HG03039 (cell line): ENCODE data around the gene ZNF248.
"Not testable (repeated sequence)": the region's sequence is repeated elsewhere in the genome, so short reads cannot be mapped to it uniquely, and the experiment has no call there.

Experiments
- ATAC-seq: cut with Tn5 transposase; IDR thresholded peaks from one replicate; pipeline ENCODE4 v1.9.1; 2021; ENCODE audit warnings: mild to moderate bottlenecking, moderate library complexity; ENCODE audit not compliant: unreplicated experiment

Gene ZNF248

DNA sequence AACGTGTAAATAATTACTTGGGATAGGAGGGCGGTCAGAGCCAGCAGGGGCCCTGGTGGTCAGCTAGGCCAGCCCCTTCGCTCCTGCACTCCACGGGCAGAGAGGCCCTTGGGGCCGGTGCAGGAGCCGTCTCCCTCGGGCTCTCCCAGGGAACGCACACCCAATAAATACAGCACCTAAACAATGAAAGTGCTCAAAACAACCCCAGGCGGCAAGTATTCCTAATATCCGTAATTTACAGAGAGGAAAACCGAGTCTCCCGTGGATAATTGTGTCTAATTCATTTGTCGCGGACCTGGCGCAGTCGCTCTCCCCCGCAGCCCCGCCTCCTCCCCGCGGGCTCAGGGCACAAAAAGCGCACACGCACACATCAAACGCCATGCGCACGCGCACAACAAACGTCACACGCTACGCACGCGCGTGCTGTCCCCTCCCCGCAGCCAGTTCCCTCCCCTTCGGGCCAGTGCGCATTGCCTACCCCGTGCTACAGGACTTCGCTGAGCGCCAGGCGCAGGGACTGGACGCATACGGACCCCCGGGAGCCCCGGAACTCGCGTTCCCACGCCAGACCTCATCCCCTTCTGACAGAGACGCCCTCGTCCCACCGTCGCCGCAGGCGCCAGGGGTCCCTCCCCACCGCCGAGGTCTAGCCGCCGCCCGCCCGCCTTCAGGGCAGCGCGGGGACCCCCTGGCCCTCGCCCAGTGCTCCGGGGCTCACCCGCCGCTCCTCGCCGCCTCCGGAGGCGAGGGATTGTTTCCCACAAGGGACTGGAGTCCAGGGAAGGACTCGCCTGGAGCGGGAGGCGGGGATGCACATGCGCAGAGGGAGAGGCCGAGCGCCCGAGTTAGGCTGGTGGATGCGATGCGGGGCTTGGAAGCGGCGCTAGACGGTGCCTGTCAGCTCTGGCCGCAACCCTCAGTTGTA, at the start of gene ZNF248:
TSS of gene ZNF248 (minus strand) at position 324 of the 925 bp plus-strand sequence. CDS start 1,300 bp downstream, outside the sequence.
- ATAC-seq: peak; percentile 94

DNA sequence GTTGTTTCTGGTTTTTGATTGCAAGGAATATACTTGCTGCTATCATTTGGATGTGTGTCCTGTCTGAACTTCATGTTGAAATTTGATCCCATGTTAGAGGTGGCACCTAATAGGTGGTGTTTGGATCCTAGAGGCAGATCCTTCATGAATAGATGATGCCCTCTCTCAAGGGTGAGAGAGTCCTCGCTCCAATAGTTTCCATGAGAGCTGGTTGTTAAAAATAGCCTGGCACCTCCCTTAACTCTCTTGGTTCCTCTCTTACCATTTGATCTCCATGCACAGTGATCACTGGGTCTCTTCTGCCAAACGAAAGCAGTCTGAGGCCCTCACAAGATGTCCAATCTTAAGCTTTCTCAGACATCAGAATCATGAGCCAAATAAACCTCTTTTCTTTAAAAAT, 49.0 kb upstream of the ZNF248 start:
- ATAC-seq: no peak

DNA sequence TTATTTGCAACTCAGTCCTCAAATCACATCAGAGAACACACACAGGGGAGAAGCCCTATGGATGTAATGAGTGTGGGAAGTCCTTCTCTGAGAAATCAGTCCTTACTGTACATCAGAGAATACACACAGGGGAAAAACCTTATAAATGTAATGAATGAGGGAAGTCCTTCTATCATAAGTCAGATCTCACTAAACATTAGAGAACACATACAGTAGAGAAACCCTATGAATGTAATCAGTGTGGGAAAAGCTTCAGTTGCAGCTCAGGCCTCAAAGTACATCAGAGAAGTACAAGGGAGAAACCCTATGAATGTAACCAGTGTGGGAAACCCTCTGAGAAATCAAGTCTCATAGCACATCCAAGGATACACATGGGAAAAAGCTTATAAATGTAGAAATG, 39.0 kb upstream of the ZNF248 start:
- ATAC-seq: no peak

DNA sequence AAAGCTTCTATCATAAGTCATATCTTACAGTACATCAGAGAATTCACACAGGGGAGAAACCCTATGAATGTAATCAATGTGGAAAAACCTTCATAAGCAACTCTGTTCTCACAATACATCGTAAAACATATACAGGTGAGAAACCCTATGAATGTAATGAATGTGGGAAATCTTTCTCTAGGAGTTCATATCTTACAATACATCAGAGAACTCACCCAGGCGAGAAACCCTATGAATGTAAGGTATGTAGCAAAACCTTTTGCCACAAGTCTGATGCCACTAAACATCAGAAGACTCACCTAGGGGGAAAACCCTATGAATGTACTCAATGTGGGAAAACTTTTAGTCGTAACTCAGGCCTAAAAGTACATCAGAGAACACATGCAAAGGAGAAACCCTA, 38.3 kb upstream of the ZNF248 start:
- no peak for ATAC-seq

DNA sequence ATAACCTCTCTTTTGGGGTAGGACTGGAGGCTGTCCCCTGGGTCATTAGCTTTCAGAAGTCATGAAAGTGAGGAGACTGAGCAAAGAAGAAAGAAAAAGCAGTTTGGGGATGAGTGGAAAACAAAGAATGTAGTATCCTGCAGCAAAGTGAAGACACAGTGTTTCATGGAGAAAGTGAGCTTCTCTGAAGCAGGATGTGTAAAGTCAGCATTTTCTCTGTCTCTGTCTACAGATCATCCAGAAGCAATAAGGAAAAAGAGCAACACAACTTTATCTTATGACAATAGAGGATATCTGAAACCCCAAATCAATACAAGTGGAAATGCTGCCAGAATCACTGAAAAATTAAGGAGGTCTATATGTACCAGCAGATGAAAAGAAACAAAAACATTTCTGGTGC, 28.4 kb upstream of the ZNF248 start:
- no peak for ATAC-seq

DNA sequence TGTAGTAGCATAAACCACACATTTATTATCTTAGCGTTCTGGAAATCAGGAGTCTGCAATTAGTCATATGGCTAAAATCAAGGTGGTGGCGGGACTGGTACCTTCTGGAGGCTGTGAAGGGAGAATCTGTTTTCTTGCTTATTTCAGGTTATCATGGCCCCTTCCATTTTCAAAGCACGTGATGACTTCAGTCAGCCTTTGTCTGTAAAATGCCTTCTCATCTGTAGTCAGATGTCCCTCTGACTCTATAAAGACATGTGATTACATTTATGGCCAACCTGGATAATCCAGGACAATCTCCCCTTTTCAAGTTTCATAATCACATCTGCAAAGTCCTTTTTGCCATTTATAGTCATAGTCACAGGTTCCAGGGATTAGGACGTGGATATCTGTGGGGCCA, 15.5 kb upstream of the ZNF248 start:
- ATAC-seq: no peak

DNA sequence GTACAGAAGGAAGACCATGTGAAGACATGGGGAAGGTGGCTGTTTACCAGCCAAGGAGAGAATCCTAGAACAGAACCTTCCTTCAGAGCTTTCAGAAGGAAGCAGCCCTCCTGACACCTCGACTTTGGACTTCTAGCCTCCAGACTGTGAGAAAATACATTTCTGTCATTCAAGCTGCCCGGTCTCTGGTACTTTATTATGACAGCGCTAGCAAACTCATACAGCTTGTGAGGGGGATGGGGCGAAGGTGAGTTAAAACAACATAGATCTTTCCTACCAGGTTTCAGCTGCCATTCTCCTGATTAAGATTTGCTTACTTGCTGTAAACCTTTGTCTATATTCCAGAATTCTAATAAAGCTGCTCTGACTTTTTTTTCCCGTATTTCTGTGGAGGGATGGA, 14.9 kb upstream of the ZNF248 start:
- ATAC-seq: no peak

DNA sequence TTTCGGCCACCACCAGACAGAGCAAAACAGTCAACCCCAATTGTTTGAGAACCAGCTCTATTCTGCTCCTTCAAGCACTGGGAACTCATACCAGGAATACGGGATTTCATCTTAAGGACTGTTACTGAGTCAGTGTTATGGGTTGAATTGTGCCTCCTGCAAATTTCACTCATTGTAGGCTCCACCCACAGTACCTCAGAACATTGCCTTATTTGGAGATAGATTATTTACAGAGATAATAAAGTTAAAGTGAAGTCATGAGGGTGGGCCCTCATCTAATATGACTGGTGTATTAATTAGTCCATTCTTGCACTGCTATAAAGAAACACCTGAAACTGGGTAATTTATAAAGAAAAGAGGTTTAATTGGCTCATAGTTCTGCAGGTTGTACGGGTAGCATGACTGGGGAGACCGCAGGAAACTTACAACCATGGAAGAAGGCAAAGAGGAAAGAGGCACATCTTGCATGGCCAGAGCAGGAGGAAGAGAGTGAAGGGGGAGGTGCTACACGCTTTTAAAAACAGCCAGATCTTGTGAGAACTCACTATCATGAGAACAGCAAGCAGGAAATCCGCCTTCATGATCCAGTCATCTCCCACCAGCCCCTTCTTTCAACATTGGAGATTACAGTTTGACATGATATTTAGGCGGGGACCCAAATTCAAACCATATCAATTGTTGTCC, 14.3 kb upstream of the ZNF248 start:
- ATAC-seq: no peak

DNA sequence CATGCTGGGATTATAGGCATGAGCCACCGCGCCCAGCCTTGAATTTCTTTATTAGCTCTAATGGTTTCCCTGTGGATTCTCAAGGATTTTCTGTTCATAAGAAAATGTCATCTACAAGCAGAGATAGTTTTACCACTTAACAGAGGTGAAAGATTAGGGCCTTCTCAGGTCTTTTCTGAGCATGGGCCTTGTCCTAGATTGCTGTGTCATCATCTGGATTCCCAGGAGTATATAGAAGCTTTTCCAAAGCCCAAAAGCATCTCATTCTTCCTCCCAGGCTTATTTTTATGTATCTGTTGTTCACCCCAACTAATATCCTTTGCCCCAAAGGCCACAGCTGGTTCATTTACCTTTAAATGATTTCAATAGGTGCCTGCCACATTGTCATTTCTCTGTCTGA, 13.7 kb upstream of the ZNF248 start:
- ATAC-seq: no peak

DNA sequence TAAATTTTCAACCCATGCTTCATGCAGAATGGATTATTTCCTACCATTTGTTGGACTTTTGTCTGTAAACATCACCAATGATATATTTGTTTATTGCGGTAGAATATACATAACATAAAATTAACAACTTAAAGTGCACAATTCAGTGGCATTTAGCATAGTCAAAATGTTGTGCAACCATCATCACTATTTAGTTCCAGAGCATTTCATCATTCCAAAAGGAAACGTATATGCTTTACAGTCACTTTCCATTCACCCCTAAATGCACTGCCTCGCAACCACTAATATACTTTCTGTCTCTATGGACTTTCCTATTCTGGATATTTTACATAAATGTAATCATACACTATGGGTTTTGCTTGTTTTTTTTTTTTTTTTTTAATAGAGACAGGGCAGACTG, 11.4 kb upstream of the ZNF248 start:
- ATAC-seq: no peak

DNA sequence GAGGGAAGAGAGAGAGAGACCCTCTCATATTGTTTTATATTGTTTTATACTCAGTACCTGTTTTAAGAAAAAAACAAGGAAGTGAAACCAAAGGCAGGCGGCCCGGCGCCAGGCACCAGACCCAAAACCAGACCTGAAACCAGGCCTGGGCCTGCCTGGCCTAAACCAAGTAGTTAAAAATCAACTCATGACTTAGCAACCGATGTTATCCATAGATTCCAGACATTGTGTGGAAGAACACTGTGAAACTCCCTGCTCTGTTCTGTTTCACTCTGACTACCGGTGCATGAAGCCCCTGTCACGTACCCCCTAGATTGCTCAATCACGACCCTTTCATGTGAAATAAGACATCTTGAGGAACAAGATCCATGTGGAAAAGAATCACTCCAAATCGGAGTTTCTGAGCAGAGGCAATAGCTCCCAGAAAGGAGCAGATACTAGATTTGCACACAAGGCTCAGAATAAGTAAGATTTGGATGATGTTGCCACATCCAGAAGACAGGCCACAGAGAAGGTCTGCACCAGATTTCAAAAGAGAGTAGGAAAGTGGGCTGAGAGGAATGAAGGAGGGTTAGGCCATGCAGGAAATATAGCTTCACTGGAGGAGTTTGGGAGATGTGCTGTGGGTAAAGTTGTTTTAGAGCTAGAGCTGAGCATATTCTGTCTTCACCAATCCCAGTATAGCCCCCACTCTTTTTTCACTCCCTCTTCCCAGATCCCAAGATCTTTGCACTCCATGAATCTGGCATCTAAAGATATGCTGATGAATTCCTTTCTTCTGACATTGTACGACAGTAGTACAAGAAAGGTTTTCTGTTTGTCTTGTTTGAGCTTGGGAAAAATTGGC, 8.8 kb upstream of the ZNF248 start:
- ATAC-seq: no peak

DNA sequence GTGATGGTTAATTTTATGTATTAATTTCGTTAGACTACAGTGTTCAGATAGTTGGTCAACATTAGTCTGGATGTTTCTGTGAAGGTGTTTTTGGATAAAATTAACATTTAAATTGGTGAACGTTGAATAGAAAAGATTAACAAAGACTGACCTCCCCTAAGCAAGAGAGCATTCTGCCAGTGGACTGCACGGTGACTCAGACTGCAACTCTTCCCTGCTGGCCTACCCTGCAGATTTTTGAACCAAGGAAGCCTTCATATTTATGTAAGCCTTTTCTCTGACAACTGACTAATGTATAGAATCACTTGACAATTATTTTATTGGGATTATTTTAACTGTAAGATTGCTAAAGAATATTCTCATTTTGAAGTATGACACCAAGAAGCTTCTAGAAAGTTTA, 7.9 kb upstream of the ZNF248 start:
- no peak for ATAC-seq

DNA sequence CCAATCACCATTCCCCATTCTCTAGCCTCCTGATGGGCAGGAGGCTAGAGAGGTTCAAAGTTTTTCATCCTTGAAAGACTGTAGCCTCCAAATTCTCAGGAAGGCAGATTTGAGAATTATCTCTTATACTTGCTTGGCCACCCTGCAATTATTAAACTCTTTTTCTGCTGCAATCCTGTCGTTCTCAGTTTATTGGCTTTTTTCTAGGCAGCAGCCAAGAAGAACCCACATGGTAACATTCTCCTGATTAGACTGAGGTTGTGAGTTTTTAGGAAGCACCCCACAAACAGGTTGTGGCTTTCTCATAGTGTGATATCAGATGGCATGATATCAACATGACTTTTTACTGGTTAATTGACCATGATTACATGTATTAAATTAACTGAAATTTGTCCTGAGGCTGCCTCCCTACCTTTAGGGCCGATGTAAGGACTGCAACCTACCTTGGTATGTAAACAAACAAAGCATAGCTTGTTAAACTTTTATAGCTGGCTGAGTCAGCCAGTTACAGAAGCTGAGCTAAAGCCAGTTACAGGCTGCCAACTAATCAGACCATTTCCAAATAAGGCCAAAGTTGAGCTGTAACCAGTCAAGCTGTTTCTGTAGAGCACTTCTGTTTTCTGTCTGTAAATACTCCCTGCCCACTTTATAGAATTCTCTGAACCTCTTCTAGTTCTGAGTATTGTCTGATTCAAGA, 3.2 kb upstream of the ZNF248 start:
- no peak for ATAC-seq

DNA sequence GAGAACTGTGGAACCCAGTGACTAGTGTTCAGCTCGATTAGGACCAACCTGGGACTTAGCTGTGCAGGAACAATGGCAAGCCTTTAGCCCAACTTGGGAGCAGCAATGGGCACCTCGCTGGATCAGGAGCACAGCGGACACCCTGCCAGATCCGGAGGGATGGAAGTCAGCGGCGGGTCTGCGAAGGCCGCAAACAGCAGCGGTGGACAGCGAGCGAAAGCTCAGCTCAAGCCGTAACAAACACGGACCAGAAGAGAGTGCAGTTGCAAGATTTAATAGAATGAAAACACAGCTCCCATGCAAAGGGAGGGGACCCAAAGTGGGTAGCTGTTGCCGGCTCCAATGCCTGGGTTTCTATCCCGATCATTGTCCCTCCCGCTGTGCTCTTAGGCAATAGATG, 1.9 kb upstream of the ZNF248 start:
- not testable (repeated sequence) for ATAC-seq

DNA sequence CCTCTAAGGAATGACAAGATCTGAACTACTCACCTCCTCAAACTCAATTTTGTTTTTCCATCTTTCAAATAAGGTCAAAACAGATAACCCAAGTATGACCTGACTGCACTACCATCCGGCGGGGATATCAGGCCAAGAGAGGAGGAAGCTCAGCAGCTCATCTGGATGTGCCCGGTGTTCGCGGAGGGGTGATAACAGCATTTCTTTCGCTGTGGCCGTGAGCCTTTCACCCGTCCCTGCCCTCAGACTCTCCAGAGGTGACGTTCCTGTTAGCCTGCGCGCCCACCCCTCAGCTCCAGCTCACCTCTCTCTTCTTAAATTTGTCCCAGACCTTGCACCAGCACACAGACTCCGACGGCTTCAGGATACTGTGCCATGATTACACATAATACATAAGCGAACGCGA, 526 bp downstream of the ZNF248 start:
- ATAC-seq: peak; percentile 7

DNA sequence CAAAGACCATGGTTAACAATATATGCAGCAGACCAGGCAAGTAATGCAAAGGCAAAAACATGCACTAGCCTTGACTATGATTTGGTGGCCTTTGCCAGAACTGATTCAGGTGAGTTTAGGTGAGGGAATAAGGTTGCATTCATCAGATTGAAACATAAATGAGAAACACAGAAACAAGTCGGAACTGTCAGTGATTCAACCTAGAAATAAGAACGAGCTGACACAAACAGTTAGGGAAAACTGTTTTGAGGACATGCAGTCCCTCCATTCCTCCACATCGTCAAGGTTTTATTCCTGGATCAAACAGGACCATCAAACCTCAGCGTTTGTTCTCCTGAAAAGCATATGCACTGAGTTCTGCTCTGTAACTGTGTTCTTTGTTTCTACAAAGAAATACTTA, 1.8 kb downstream of the ZNF248 start:
- no peak for ATAC-seq

DNA sequence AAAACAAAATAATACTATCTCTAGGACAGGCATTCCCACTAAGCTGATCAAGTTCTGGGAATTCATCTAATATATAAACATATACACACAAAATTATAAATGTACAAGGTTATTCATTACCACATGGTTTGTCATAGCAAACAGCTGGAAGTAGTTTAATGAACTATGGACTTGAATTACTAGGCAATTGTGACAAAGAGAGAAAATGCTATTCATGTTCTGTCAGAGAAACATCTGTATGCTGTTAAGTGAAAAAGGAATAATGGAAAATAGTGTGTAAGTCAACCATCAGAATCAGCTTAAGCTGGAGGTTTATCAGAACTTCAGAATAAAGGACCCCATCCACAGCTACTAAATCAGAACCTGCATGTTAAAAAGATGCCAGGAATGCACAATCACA, 2.8 kb downstream of the ZNF248 start:
- no peak for ATAC-seq

DNA sequence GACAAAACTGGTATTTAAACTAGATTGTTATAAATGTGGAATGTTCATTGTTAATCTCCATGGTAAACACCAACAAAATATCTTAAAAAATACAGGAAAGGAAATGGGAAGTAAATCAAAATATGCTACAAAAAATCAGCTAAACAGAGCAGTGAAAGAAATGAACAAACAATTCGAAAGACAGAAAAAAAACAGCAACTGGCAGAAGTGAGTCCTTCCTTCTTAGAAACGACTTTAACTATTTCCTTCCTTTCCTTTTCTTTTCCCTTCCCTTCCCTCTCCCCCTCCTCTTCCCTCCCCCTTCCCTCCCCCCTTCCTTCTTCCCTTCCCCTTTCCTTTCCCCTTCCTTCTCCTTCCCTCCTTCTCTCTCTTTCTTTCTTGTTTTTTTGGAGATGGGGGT, 12.8 kb downstream of the ZNF248 start:
- no peak for ATAC-seq

DNA sequence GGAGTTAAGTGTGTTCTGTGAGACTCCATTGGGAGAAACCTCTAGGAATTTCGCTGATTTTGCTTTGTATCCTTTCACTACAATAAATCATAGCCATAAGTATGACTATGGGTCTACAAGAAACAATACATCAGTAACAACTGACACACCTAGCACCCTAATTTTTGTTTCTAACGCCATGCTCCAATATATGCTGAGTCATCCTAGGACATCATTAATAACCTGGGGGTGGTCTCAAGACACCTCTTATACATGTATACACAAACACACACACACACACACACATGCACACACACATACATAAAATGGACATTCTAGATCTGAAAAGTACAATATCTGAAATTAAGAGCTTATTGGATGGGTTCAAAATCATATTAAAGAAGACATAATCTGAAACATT, 18.2 kb downstream of the ZNF248 start:
- no peak for ATAC-seq

DNA sequence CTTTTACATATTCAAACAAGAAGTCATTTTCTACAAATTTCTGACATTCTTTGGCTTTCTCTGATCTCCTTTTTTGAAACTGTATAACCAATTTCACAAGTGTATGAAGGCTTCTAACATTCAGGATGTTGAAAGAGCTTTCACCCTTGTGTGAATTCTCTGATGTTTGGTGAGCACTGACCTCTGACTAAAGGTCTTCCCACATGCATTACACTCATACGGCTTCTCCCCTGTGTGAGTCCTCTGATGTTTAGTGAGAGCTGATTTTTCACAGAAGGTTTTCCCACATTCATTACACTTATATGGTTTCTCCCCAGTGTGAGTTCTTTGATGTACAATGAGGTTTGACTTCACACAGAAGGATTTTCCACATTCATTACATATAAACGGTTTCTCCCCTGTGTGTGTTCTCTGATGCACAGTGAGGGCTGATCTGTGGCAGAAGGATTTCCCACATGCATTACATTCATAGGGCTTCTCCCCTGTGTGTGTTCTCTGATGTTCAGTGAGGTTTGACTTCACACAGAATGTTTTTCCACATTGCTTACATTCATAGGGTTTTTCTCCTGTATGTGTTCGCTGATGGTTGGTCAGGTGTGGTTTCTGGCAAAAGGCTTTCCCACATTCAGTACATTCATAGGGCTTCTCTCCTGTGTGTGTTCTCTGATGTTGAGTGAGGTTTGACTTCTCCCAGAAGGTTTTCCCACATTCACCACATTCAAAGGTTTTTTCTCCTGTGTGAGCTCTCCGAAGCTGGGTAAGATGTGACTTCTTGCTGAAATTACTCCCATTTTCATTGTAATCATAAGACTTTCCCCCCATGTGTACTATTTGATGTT, 25.7 kb downstream of the ZNF248 start:
- no peak for ATAC-seq
